ENCODE measurements around the gene TXNDC8. TPM values are rescaled to one million over a fixed set of nuclear protein-coding genes. Genes with fewer than 3 reads are reported as not detected.
A peak's percentile ranks its signal among the peaks of the same experiment; 100 is the strongest.

The TXNDC8 gene
- not detected in 2 replicates for total RNA-seq (2022)
- Bru-seq, nascent RNA = percentile 5 among the genes with signal in this experiment
- not detected for BruChase-seq, experiment 1, labeled RNA remaining after a 2-hour chase
- not detected for BruChase-seq, experiment 2, labeled RNA remaining after a 6-hour chase
- long read RNA-seq = 0 reads

GRCh38 chr9:110337727-110338126 is at the start of gene TXNDC8:
Gene TXNDC8 (minus strand): TSS chr9:110337863.
- Mint-ChIP-seq H3K27ac (ENCODE audit: unreplicated experiment) (peak within 1 kb of the TSS; percentile 10), H3K4me3 (ENCODE audit: unreplicated experiment) (no peak within 1 kb of the TSS), H3K9me3 (ENCODE audit: unreplicated experiment) (no peaks in the 10 kb centered on the region), H3K36me3 (ENCODE audit: insufficient read depth, unreplicated experiment) (no peaks in the 10 kb centered on the region), H3K27me3 (ENCODE audit: insufficient read depth, unreplicated experiment) (no peaks in the 10 kb centered on the region), H3K4me1 (ENCODE audit: low read depth, unreplicated experiment) (no peaks in the 10 kb centered on the region)
- Histone ChIP-seq H3K27me3 (replicated peaks; ENCODE audit: control insufficient read depth, insufficient read depth, low read length) (no peaks in the 10 kb centered on the region), H3K36me3 (ENCODE audit: control insufficient read depth, insufficient read depth, low read length) (no peaks in the 10 kb centered on the region), H3K9me3 (no peaks in the 10 kb centered on the region), H3K4me3 (ENCODE audit: low read depth, low read length) (no peak within 1 kb of the TSS), H3K4me1 (no peaks in the 10 kb centered on the region; the same call in 1 of the 2 replicates)
- TF ChIP-seq, protein P1, sequence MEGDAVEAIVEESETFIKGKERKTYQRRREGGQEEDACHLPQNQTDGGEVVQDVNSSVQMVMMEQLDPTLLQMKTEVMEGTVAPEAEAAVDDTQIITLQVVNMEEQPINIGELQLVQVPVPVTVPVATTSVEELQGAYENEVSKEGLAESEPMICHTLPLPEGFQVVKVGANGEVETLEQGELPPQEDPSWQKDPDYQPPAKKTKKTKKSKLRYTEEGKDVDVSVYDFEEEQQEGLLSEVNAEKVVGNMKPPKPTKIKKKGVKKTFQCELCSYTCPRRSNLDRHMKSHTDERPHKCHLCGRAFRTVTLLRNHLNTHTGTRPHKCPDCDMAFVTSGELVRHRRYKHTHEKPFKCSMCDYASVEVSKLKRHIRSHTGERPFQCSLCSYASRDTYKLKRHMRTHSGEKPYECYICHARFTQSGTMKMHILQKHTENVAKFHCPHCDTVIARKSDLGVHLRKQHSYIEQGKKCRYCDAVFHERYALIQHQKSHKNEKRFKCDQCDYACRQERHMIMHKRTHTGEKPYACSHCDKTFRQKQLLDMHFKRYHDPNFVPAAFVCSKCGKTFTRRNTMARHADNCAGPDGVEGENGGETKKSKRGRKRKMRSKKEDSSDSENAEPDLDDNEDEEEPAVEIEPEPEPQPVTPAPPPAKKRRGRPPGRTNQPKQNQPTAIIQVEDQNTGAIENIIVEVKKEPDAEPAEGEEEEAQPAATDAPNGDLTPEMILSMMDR (IDR thresholded peaks at IDR 0.05; ENCODE audit: insufficient read depth in 1 of 2, low read depth in 1 of 2, low read length in 1 of 2, severe bottlenecking in 1 of 2, unreplicated experiment in 1 of 2) = no peak
- CTCF ChIA-PET = no interaction called here
- BruUV-seq (replicated peaks) = no TSS peak
- intact Hi-C loops (cut with micrococcal nuclease; ENCODE audit: unreplicated experiment) = no loop called here
- POLR2A ChIA-PET = no interaction called here
- no peak for DNase-seq

DNA sequence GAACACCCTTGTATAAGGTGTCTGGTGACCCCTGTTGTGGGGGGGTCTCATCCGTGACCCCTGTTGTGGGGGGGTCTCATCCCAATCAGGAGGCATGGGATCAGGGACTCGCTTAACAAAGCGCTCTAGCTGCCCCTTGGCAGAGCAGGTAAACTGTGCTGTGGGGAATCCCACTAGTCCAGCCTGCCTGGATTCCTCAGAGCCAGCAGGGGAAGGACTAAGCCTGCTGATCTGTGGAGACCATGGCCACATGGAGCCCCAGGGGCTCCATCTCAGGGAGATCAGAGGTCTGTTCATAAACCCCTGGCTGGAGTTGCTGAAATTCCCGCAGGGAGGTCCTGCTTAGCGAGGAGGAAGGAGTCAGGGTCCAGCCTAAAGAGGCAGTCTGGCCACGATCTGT is 45.8 kb upstream of the TXNDC8 start:
- intact Hi-C loops (cut with micrococcal nuclease; ENCODE audit: unreplicated experiment) = no loop called here
- BruUV-seq (replicated peaks) = no TSS peak
- Mint-ChIP-seq H3K4me3 (ENCODE audit: unreplicated experiment) (no peak overlapping the region), H3K4me1 (ENCODE audit: low read depth, unreplicated experiment) (no peaks in the 10 kb centered on the region), H3K27ac (ENCODE audit: unreplicated experiment) (no peak overlapping the region), H3K36me3 (ENCODE audit: insufficient read depth, unreplicated experiment) (no peaks in the 10 kb centered on the region), H3K9me3 (ENCODE audit: unreplicated experiment) (no peaks in the 10 kb centered on the region), H3K27me3 (ENCODE audit: insufficient read depth, unreplicated experiment) (no peaks in the 10 kb centered on the region)
- Histone ChIP-seq H3K4me3 (ENCODE audit: low read depth, low read length) (no peak overlapping the region), H3K9me3 (no peaks in the 10 kb centered on the region), H3K36me3 (ENCODE audit: control insufficient read depth, insufficient read depth, low read length) (no peaks in the 10 kb centered on the region), H3K27me3 (replicated peaks; ENCODE audit: control insufficient read depth, insufficient read depth, low read length) (no peaks in the 10 kb centered on the region), H3K4me1 (no peaks in the 10 kb centered on the region)
- no peak for DNase-seq
- ChIA-PET POLR2A (no interaction called here), CTCF (no interaction called here)
- TF ChIP-seq, protein P1 (IDR thresholded peaks at IDR 0.05; ENCODE audit: insufficient read depth in 1 of 2, low read depth in 1 of 2, low read length in 1 of 2, severe bottlenecking in 1 of 2, unreplicated experiment in 1 of 2) = no peak

DNA sequence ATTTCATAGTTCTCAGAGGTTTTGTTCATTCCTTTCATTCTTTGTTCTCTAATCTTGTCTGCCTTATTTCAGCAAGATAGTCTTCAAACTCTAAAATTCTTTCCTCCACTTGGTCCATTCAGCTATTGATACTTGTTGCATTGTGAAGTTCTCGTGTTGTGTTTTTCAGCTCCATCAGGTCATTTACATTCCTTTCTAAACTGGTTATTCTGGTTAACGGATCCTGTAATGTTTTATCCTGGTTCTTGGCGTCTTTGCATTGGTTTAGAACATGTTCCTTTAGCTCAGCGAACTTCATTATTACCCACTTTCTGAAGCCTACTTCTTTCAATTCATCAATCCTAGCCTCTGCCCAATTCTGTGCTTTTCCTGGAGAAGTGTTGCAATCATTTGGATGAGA is 45.1 kb upstream of the TXNDC8 start:
- CTCF ChIA-PET = interaction anchor here (0.9 kb wide), 1 partner anchor 199 kb away, joined by 3 read pairs; no protein-coding TSS in a partner anchor
- intact Hi-C loops (cut with micrococcal nuclease; ENCODE audit: unreplicated experiment) = no loop called here
- Mint-ChIP-seq H3K4me1 (ENCODE audit: low read depth, unreplicated experiment) (no peaks in the 10 kb centered on the region), H3K9me3 (ENCODE audit: unreplicated experiment) (no peaks in the 10 kb centered on the region), H3K36me3 (ENCODE audit: insufficient read depth, unreplicated experiment) (no peaks in the 10 kb centered on the region), H3K4me3 (ENCODE audit: unreplicated experiment) (no peak overlapping the region), H3K27me3 (ENCODE audit: insufficient read depth, unreplicated experiment) (no peaks in the 10 kb centered on the region), H3K27ac (ENCODE audit: unreplicated experiment) (no peak overlapping the region)
- H3K9me3 ChIP-seq = no peaks in the 10 kb centered on the region
- H3K27me3 ChIP-seq (replicated peaks; ENCODE audit: control insufficient read depth, insufficient read depth, low read length) = no peaks in the 10 kb centered on the region
- BruUV-seq (replicated peaks) = no TSS peak
- POLR2A ChIA-PET = no interaction called here
- TF ChIP-seq, protein P1 (IDR thresholded peaks at IDR 0.05; ENCODE audit: insufficient read depth in 1 of 2, low read depth in 1 of 2, low read length in 1 of 2, severe bottlenecking in 1 of 2, unreplicated experiment in 1 of 2) = no peak
- H3K4me3 ChIP-seq (ENCODE audit: low read depth, low read length) = no peak overlapping the region
- DNase-seq = no peak
- H3K4me1 ChIP-seq = no peaks in the 10 kb centered on the region
- no peaks in the 10 kb centered on the region for H3K36me3 ChIP-seq (ENCODE audit: control insufficient read depth, insufficient read depth, low read length)

Data from Caco-2 (cell line).